ENCODE measurements around the gene PTOV1.

The PTOV1 gene

GRCh38 chr19:49832556-49832955 is 18.4 kb upstream of the PTOV1 start:
- Histone ChIP-seq H3K27ac (no peak overlapping the region), H3K36me3 (ENCODE audit: insufficient read depth) (no peaks in the 10 kb centered on the region; the same call in 1 of the 2 replicates), H3K4me2 (no peak overlapping the region)

GRCh38 chr19:49833599-49833998 is 17.4 kb upstream of the PTOV1 start:
- Histone ChIP-seq H3K4me2 (no peak overlapping the region), H3K4me3 (IDR thresholded peaks at IDR 0.05; ENCODE audit: insufficient read depth, low read depth, low read length) (no peak overlapping the region), H3K27me3 (ENCODE audit: insufficient read depth, low read depth) (no peaks in the 10 kb centered on the region), H3K27ac (no peak overlapping the region), H4K20me1 (ENCODE audit: insufficient read depth) (no peaks in the 10 kb centered on the region), H3K36me3 (ENCODE audit: insufficient read depth) (no peaks in the 10 kb centered on the region; the same call in 1 of the 2 replicates), H2AFZ (ENCODE audit: low read depth) (no peak overlapping the region), H3K79me2 (ENCODE audit: insufficient read depth, low read depth) (no peaks in the 10 kb centered on the region), H3K4me1 (ENCODE audit: low read depth, poor library complexity, severe bottlenecking) (no peaks in the 10 kb centered on the region), H3K9ac (no peak overlapping the region)
- TF ChIP-seq CTCF (conservative IDR thresholded peaks at IDR 0.05; ENCODE audit: low read depth, low read length), result no peak

More at GRCh38 chr19:49832556-49832955, 18.4 kb upstream of the PTOV1 start:
- no peak for TF ChIP-seq CTCF (conservative IDR thresholded peaks at IDR 0.05; ENCODE audit: low read depth, low read length)
- Histone ChIP-seq H2AFZ (ENCODE audit: low read depth) (no peak overlapping the region), H3K4me1 (ENCODE audit: low read depth, poor library complexity, severe bottlenecking) (no peaks in the 10 kb centered on the region), H3K79me2 (ENCODE audit: insufficient read depth, low read depth) (no peaks in the 10 kb centered on the region), H3K9ac (no peak overlapping the region), H3K4me3 (IDR thresholded peaks at IDR 0.05; ENCODE audit: insufficient read depth, low read depth, low read length) (no peak overlapping the region), H4K20me1 (ENCODE audit: insufficient read depth) (no peaks in the 10 kb centered on the region), H3K27me3 (ENCODE audit: insufficient read depth, low read depth) (no peaks in the 10 kb centered on the region)

GRCh38 chr19:49835562-49835961 is 15.4 kb upstream of the PTOV1 start:
- no peak overlapping the region for H3K4me2 ChIP-seq
- no peaks in the 10 kb centered on the region for H3K4me1 ChIP-seq (ENCODE audit: low read depth, poor library complexity, severe bottlenecking)
- H3K4me3 ChIP-seq (IDR thresholded peaks at IDR 0.05; ENCODE audit: insufficient read depth, low read depth, low read length), result no peak overlapping the region
- H2AFZ ChIP-seq (ENCODE audit: low read depth), result no peak overlapping the region
- H4K20me1 ChIP-seq (ENCODE audit: insufficient read depth), result no peaks in the 10 kb centered on the region
- no peaks in the 10 kb centered on the region for H3K79me2 ChIP-seq (ENCODE audit: insufficient read depth, low read depth)
- H3K36me3 ChIP-seq (ENCODE audit: insufficient read depth), result no peaks in the 10 kb centered on the region; the same call in 1 of the 2 replicates
- no peaks in the 10 kb centered on the region for H3K27me3 ChIP-seq (ENCODE audit: insufficient read depth, low read depth)
- H3K9ac ChIP-seq, result no peak overlapping the region
- no peak overlapping the region for H3K27ac ChIP-seq
- TF ChIP-seq CTCF (conservative IDR thresholded peaks at IDR 0.05; ENCODE audit: low read depth, low read length), result no peak

GRCh38 chr19:49836176-49837008 is 14.6 kb upstream of the PTOV1 start:
- Histone ChIP-seq H3K4me2 (no peak overlapping the region), H2AFZ (ENCODE audit: low read depth) (no peak overlapping the region), H3K36me3 (ENCODE audit: insufficient read depth) (no peaks in the 10 kb centered on the region; the same call in 1 of the 2 replicates), H3K4me3 (IDR thresholded peaks at IDR 0.05; ENCODE audit: insufficient read depth, low read depth, low read length) (no peak overlapping the region), H3K79me2 (ENCODE audit: insufficient read depth, low read depth) (no peaks in the 10 kb centered on the region), H4K20me1 (ENCODE audit: insufficient read depth) (no peaks in the 10 kb centered on the region), H3K9ac (no peak overlapping the region), H3K4me1 (ENCODE audit: low read depth, poor library complexity, severe bottlenecking) (no peaks in the 10 kb centered on the region), H3K27me3 (ENCODE audit: insufficient read depth, low read depth) (no peaks in the 10 kb centered on the region), H3K27ac (no peak overlapping the region)
- TF ChIP-seq CTCF (conservative IDR thresholded peaks at IDR 0.05; ENCODE audit: low read depth, low read length), result no peak
